GM23338 (cell line): ENCODE data around the gene S1PR2. TPM values are rescaled to one million over a fixed set of nuclear protein-coding genes. Genes with fewer than 3 reads are reported as not detected.

Source experiments
- ATAC-seq: fragments of 200-7000 bp; cut with Tn5 transposase; 3 replicates; pipeline ENCODE4 v1.9.1; 2020
- DNase-seq: peaks from one replicate; pipeline ENCODE4 v3.0.0-alpha.2; 2015; ENCODE audit warnings: low spot score
- H2AFZ ChIP-seq: fragments of 200-600 bp; sonication (generic); 2 replicates; pipeline ENCODE4 v1.8.0; 2016; ENCODE audit warnings: antibody characterized with exemption, mild to moderate bottlenecking, moderate library complexity
- H3F3A ChIP-seq: fragments of 200-600 bp; sonication (generic); replicated peaks from 2 replicates; pipeline ENCODE4 v1.8.0; 2017; ENCODE audit warnings: antibody characterized with exemption, mixed run types, low read depth
- H3K27ac ChIP-seq: fragments of 200-600 bp; sonication (generic); 2 replicates; pipeline ENCODE4 v1.6.1; 2016; ENCODE audit warnings: low read depth
- H3K27me3 ChIP-seq: fragments of 200-600 bp; sonication (generic); 2 replicates; pipeline ENCODE4 v1.8.0; 2016; ENCODE audit warnings: mild to moderate bottlenecking, mixed run types, moderate library complexity; ENCODE audit not compliant: insufficient read depth
- H3K36me3 ChIP-seq: fragments of 200-600 bp; sonication (generic); 2 replicates; pipeline ENCODE4 v1.8.0; 2016; ENCODE audit warnings: mild to moderate bottlenecking; ENCODE audit not compliant: insufficient read depth
- H3K4me1 ChIP-seq: fragments of 200-600 bp; sonication (generic); 2 replicates; pipeline ENCODE4 v1.8.0; 2016; ENCODE audit warnings: mild to moderate bottlenecking, moderate library complexity; ENCODE audit not compliant: insufficient read depth
- H3K4me2 ChIP-seq: fragments of 200-600 bp; sonication (generic); 2 replicates; pipeline ENCODE4 v1.7.1; 2017; ENCODE audit warnings: mixed run types
- H3K4me3 ChIP-seq: fragments of 200-600 bp; sonication (generic); 2 replicates; pipeline ENCODE4 v1.6.1; 2016; ENCODE audit warnings: mixed run types
- H3K79me2 ChIP-seq: fragments of 200-600 bp; sonication (generic); replicated peaks from 2 replicates; pipeline ENCODE4 v1.8.0; 2017; ENCODE audit warnings: mild to moderate bottlenecking; ENCODE audit not compliant: insufficient read depth
- H3K9me2 ChIP-seq: fragments of 200-600 bp; sonication (generic); 2 replicates; pipeline ENCODE4 v1.8.0; 2017; ENCODE audit not compliant: insufficient read depth
- H4K20me1 ChIP-seq: fragments of 200-600 bp; sonication (generic); replicated peaks from 2 replicates; pipeline ENCODE4 v1.8.0; 2017; ENCODE audit warnings: mild to moderate bottlenecking; ENCODE audit not compliant: insufficient read depth
- H3K27ac Mint-ChIP-seq: 2 replicates; pipeline ENCODE4 v1.8.0; 2020; ENCODE audit warnings: inconsistent platforms, mild to moderate bottlenecking, moderate library complexity, mixed read lengths
- H3K27me3 Mint-ChIP-seq: 3 replicates; pipeline ENCODE4 v1.8.0; 2022; ENCODE audit warnings: low read depth, mild to moderate bottlenecking, moderate library complexity, mixed read lengths, inconsistent platforms; ENCODE audit not compliant: insufficient read depth, poor library complexity
- H3K36me3 Mint-ChIP-seq: 3 replicates; pipeline ENCODE4 v1.8.0; 2021; ENCODE audit warnings: low read depth, mild to moderate bottlenecking, inconsistent platforms, moderate library complexity, mixed read lengths
- H3K4me1 Mint-ChIP-seq: 3 replicates; pipeline ENCODE4 v1.8.0; 2020; ENCODE audit warnings: mild to moderate bottlenecking, inconsistent platforms, mixed read lengths
- H3K4me3 Mint-ChIP-seq: 3 replicates; pipeline ENCODE4 v1.8.0; 2021; ENCODE audit warnings: moderate library complexity, mild to moderate bottlenecking, inconsistent platforms, mixed read lengths
- H3K9me3 Mint-ChIP-seq: 3 replicates; pipeline ENCODE4 v1.8.0; 2020; ENCODE audit warnings: moderate library complexity, mild to moderate bottlenecking, inconsistent platforms, mixed read lengths
- POLR2AphosphoS5 ChIP-seq: IDR thresholded peaks from 2 replicates; pipeline ENCODE4 v1.6.1; 2016; ENCODE audit warnings: antibody characterized with exemption, low read depth
- ZNF114 ChIP-seq: fragments of 250-450 bp; sonication (Bioruptor Pico); IDR thresholded peaks from 2 replicates; pipeline ENCODE4 v1.5.0; 2020; ENCODE audit warnings: mild to moderate bottlenecking, moderate library complexity
- polyA plus RNA-seq: library from polyadenylated mRNA; unstranded; fragments of >200 nt; fragmentation: Nextera tagmentation; extraction: Ambion mirVana; gene quantifications from 2 replicates; pipeline ENCODE4 v1.2.1, GENCODE V29; 2016
- total RNA-seq: library from RNA; depleted of rRNA; stranded (reverse); fragments of >200 nt; shearing (Covaris generic); gene quantifications from 2 replicates; pipeline ENCODE4 v1.2.3, GENCODE V29; 2014
- TF ChIP-seq, protein P1 (sequence below): IDR thresholded peaks from 2 replicates; pipeline ENCODE4 v1.6.1; 2016; ENCODE audit warnings: antibody characterized with exemption
- TF ChIP-seq, protein P2 (sequence below): fragments of 250-450 bp; sonication (Bioruptor Pico); IDR thresholded peaks from 2 replicates; pipeline ENCODE4 v1.5.0; 2020; ENCODE audit warnings: mild to moderate bottlenecking, moderate library complexity
- TF ChIP-seq, protein P3 (sequence below), 2 experiments: fragments of 200-600 bp in 1 of 2; sonication (generic) in 1 of 2; conservative IDR thresholded peaks; 2 replicates each; pipeline versions ENCODE4 v1.5.1 to v1.6.1; 2016 to 2017; ENCODE audit warnings: antibody characterized with exemption in 2 of 2, low read depth in 2 of 2, mild to moderate bottlenecking in 2 of 2, moderate library complexity in 1 of 2

S1PR2 gene
- total and polyA plus RNA-seq, 2 experiments from 2014 or later: 9.2 to 13.9 TPM

GRCh38 chr19:10209315-10209714, 21.8 kb downstream of the S1PR2 start:
- Mint-ChIP-seq H3K27me3 (peaks cover 3% of the 10 kb centered on the region), H3K4me1 (peaks cover 12% of the 10 kb centered on the region; the same call in 2 of the 3 replicates), H3K9me3 (peaks cover 17% of the 10 kb centered on the region), H3K36me3 (peaks cover 5% of the 10 kb centered on the region; the same call in 1 of the 3 replicates), H3K4me3 (no peak overlapping the region), H3K27ac (no peak overlapping the region)
- Histone ChIP-seq H3K79me2 (no peaks in the 10 kb centered on the region), H2AFZ (0 out of 2 replicates have a peak overlapping the region, but pooled peaks have one; percentile 12), H4K20me1 (no peaks in the 10 kb centered on the region), H3K4me1 (no peaks in the 10 kb centered on the region), H3K9me2 (no peaks in the 10 kb centered on the region), H3K4me2 (no peak overlapping the region), H3K27me3 (no peaks in the 10 kb centered on the region), H3K27ac (no peak overlapping the region), H3K4me3 (no peak overlapping the region), H3F3A (no peaks in the 10 kb centered on the region), H3K36me3 (no peaks in the 10 kb centered on the region)
- TF ChIP-seq ZNF114: no peak
- TF ChIP-seq POLR2AphosphoS5: no peak
- TF ChIP-seq, protein P1, sequence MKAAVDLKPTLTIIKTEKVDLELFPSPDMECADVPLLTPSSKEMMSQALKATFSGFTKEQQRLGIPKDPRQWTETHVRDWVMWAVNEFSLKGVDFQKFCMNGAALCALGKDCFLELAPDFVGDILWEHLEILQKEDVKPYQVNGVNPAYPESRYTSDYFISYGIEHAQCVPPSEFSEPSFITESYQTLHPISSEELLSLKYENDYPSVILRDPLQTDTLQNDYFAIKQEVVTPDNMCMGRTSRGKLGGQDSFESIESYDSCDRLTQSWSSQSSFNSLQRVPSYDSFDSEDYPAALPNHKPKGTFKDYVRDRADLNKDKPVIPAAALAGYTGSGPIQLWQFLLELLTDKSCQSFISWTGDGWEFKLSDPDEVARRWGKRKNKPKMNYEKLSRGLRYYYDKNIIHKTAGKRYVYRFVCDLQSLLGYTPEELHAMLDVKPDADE: no peak
- TF ChIP-seq, protein P2, sequence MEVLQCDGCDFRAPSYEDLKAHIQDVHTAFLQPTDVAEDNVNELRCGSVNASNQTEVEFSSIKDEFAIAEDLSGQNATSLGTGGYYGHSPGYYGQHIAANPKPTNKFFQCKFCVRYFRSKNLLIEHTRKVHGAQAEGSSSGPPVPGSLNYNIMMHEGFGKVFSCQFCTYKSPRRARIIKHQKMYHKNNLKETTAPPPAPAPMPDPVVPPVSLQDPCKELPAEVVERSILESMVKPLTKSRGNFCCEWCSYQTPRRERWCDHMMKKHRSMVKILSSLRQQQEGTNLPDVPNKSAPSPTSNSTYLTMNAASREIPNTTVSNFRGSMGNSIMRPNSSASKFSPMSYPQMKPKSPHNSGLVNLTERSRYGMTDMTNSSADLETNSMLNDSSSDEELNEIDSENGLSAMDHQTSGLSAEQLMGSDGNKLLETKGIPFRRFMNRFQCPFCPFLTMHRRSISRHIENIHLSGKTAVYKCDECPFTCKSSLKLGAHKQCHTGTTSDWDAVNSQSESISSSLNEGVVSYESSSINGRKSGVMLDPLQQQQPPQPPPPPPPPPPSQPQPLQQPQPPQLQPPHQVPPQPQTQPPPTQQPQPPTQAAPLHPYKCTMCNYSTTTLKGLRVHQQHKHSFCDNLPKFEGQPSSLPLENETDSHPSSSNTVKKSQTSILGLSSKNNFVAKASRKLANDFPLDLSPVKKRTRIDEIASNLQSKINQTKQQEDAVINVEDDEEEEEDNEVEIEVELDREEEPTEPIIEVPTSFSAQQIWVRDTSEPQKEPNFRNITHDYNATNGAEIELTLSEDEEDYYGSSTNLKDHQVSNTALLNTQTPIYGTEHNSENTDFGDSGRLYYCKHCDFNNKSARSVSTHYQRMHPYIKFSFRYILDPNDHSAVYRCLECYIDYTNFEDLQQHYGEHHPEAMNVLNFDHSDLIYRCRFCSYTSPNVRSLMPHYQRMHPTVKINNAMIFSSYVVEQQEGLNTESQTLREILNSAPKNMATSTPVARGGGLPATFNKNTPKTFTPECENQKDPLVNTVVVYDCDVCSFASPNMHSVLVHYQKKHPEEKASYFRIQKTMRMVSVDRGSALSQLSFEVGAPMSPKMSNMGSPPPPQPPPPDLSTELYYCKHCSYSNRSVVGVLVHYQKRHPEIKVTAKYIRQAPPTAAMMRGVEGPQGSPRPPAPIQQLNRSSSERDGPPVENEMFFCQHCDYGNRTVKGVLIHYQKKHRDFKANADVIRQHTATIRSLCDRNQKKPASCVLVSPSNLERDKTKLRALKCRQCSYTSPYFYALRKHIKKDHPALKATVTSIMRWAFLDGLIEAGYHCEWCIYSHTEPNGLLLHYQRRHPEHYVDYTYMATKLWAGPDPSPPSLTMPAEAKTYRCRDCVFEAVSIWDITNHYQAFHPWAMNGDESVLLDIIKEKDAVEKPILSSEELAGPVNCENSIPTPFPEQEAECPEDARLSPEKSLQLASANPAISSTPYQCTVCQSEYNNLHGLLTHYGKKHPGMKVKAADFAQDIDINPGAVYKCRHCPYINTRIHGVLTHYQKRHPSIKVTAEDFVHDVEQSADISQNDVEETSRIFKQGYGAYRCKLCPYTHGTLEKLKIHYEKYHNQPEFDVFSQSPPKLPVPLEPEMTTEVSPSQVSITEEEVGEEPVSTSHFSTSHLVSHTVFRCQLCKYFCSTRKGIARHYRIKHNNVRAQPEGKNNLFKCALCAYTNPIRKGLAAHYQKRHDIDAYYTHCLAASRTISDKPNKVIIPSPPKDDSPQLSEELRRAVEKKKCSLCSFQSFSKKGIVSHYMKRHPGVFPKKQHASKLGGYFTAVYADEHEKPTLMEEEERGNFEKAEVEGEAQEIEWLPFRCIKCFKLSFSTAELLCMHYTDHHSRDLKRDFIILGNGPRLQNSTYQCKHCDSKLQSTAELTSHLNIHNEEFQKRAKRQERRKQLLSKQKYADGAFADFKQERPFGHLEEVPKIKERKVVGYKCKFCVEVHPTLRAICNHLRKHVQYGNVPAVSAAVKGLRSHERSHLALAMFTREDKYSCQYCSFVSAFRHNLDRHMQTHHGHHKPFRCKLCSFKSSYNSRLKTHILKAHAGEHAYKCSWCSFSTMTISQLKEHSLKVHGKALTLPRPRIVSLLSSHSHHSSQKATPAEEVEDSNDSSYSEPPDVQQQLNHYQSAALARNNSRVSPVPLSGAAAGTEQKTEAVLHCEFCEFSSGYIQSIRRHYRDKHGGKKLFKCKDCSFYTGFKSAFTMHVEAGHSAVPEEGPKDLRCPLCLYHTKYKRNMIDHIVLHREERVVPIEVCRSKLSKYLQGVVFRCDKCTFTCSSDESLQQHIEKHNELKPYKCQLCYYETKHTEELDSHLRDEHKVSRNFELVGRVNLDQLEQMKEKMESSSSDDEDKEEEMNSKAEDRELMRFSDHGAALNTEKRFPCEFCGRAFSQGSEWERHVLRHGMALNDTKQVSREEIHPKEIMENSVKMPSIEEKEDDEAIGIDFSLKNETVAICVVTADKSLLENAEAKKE: no peak
- ATAC-seq (no peak), DNase-seq (no peak)

DNA sequence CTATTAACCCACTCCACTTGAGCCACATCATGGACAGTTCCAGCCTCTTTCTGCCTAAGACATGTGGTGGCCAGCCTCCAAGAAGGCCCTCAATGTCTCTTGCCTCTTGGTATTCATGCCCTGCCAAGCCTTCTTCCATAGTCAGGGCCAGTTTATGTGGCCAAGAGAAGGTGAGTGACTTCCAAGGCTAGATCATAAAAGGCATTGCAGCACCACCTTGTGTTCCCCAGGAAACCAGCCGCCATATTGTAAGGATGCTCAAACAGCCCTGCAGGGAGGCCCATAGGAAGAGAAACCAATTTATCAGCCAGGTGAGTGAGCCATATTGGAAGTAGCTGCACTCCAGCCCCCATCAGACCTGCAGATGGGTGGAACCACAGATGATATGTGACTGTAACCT, 24.1 kb downstream of the S1PR2 start:
- no peak for DNase-seq
- H3K4me3 Mint-ChIP-seq: no peak overlapping the region
- no peak overlapping the region for H2AFZ ChIP-seq
- H3K9me3 Mint-ChIP-seq: peaks cover 17% of the 10 kb centered on the region
- no peaks in the 10 kb centered on the region for H3K4me1 ChIP-seq
- H4K20me1 ChIP-seq: no peaks in the 10 kb centered on the region
- H3K4me2 ChIP-seq: no peak overlapping the region
- no peak for ATAC-seq
- no peak overlapping the region for H3K4me3 ChIP-seq
- H3K36me3 ChIP-seq: no peaks in the 10 kb centered on the region
- peaks cover 3% of the 10 kb centered on the region for H3K27me3 Mint-ChIP-seq
- no peak overlapping the region for H3K27ac ChIP-seq
- H3K9me2 ChIP-seq: no peaks in the 10 kb centered on the region
- no peaks in the 10 kb centered on the region for H3K27me3 ChIP-seq
- no peaks in the 10 kb centered on the region for H3K79me2 ChIP-seq
- no peaks in the 10 kb centered on the region for H3F3A ChIP-seq
- peaks cover 14% of the 10 kb centered on the region; the same call in 2 of the 3 replicates for H3K4me1 Mint-ChIP-seq
- no peak overlapping the region for H3K27ac Mint-ChIP-seq
- TF ChIP-seq, protein P3, sequence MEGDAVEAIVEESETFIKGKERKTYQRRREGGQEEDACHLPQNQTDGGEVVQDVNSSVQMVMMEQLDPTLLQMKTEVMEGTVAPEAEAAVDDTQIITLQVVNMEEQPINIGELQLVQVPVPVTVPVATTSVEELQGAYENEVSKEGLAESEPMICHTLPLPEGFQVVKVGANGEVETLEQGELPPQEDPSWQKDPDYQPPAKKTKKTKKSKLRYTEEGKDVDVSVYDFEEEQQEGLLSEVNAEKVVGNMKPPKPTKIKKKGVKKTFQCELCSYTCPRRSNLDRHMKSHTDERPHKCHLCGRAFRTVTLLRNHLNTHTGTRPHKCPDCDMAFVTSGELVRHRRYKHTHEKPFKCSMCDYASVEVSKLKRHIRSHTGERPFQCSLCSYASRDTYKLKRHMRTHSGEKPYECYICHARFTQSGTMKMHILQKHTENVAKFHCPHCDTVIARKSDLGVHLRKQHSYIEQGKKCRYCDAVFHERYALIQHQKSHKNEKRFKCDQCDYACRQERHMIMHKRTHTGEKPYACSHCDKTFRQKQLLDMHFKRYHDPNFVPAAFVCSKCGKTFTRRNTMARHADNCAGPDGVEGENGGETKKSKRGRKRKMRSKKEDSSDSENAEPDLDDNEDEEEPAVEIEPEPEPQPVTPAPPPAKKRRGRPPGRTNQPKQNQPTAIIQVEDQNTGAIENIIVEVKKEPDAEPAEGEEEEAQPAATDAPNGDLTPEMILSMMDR (conservative IDR thresholded peaks at IDR 0.05; ENCODE audit: low read depth in 2 of 2): peak in 1 of 2 experiments; percentile 42; a peak in 2 of 4 replicates
- TF ChIP-seq POLR2AphosphoS5: no peak
- H3K36me3 Mint-ChIP-seq: peaks cover 5% of the 10 kb centered on the region; the same call in 1 of the 3 replicates
